Measurements from ENCODE around the gene FDXR. TPM values are rescaled to one million over a fixed set of nuclear protein-coding genes. Genes with fewer than 3 reads are reported as not detected.

FDXR gene
- total RNA-seq, 4 donors from 2014 or later: 3.6 to 7.8 (median 4.6) TPM

- Histone ChIP-seq H3K36me3 (no peaks in the 10 kb centered on the region), H3K9me3 (peaks cover 0 to under 1% (median 0%) of the 10 kb centered on the region in 3 donors), H3K4me1 (peaks cover 0 to 40% (median 22%) of the 10 kb centered on the region in 3 donors), H3K4me3 (no peak overlapping the region), H3K27me3 (peaks cover 100% of the 10 kb centered on the region), H3K27ac (no peak overlapping the region)
- ATAC-seq: no peak
- WGBS, 2 donors (ENCODE audit: low coverage in 1 of 2): 78 to 88% methylated on average over 1 to 3 of the region's 4 CpGs
- TF ChIP-seq POLR2A (IDR thresholded peaks at IDR 0.05): no peak
- TF ChIP-seq, protein P1, sequence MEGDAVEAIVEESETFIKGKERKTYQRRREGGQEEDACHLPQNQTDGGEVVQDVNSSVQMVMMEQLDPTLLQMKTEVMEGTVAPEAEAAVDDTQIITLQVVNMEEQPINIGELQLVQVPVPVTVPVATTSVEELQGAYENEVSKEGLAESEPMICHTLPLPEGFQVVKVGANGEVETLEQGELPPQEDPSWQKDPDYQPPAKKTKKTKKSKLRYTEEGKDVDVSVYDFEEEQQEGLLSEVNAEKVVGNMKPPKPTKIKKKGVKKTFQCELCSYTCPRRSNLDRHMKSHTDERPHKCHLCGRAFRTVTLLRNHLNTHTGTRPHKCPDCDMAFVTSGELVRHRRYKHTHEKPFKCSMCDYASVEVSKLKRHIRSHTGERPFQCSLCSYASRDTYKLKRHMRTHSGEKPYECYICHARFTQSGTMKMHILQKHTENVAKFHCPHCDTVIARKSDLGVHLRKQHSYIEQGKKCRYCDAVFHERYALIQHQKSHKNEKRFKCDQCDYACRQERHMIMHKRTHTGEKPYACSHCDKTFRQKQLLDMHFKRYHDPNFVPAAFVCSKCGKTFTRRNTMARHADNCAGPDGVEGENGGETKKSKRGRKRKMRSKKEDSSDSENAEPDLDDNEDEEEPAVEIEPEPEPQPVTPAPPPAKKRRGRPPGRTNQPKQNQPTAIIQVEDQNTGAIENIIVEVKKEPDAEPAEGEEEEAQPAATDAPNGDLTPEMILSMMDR (IDR thresholded peaks at IDR 0.05): no peak
- no peak for TF ChIP-seq POLR2AphosphoS5 (IDR thresholded peaks at IDR 0.05)
- TF ChIP-seq EP300 (IDR thresholded peaks at IDR 0.05): no peak
Measured at GRCh38 chr17:74857191-74857590, 15.6 kb downstream of the FDXR start.

DNA sequence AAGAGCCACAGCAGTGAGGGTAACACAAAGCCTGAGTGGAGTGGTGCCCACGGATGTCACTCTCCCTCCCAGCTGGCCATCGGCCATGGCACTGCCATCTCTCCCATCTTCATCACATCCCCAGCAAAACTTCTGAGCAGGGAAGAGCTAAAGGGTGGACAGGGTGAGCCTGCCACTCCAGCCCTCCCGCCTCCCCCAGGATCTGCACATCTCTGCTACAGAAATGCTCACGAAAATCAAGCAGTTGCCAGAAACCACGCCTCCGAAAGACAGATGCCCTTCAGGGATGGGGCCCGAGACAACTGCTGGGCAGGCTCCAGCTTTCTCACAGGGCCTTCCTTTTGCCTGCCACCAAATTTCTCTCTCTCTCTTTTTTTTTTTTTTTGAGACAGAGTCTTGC, 16.7 kb downstream of the FDXR start:
- Histone ChIP-seq H3K4me1 (peaks cover 0 to 33% (median 16%) of the 10 kb centered on the region in 3 donors), H3K4me3 (no peak overlapping the region), H3K9me3 (peaks cover 0 to 5% (median 0%) of the 10 kb centered on the region in 3 donors), H3K27ac (no peak overlapping the region), H3K27me3 (peaks cover 100% of the 10 kb centered on the region), H3K36me3 (no peaks in the 10 kb centered on the region)
- no peak for ATAC-seq
- TF ChIP-seq POLR2AphosphoS5 (IDR thresholded peaks at IDR 0.05) (no peak), POLR2A (IDR thresholded peaks at IDR 0.05) (no peak), EP300 (IDR thresholded peaks at IDR 0.05) (no peak)
- TF ChIP-seq, protein P1 (IDR thresholded peaks at IDR 0.05): no peak
- WGBS, 2 donors (ENCODE audit: low coverage in 1 of 2): 86% methylated on average over 4 of the region's 7 CpGs; no CpG with 5 or more reads in 1 of the 2 donors

DNA sequence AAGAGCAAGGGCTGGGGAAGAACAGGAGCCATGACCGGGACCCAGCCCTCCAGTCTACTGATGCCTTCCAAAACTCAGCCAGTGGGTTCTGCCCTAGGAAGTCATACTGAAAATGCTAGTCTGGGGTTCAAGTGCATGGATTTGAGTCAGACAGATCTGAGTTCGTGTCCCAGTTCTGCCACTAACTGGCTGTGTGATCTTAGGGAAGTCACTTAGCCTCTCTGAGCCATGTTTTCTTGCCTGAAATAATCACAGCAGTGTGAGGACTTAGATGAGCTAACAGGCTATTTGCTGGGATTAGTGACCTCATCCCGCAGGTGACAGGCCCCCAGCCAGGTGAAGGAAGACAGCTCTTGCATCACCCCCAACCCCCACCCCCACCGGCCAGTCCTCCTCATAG, 17.5 kb downstream of the FDXR start:
- ATAC-seq: no peak

DNA sequence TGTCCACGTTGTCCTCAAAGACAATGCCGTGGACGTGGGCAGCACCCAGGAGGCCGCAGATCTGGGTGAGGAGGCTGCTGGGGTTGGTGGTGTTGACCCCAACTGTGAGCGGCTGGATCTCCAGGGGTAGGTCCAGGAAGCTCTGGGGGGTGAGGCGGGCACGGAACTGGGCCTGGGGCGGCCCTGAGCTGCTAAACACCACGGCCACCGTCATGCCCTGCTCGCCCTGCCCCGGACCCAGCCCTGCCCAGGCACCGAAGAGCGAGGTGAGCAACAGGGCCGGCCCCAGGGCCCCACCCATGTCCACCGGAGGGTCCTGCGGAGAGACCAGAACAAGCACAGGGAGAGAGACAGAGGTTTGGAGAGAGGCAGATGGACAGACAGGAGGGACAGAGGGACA, 18.0 kb downstream of the FDXR start:
- H3K4me1 ChIP-seq: peaks cover 0 to 20% (median 3%) of the 10 kb centered on the region in 3 donors
- no peak overlapping the region for H3K4me3 ChIP-seq
- H3K27ac ChIP-seq: no peak overlapping the region
- TF ChIP-seq EP300 (IDR thresholded peaks at IDR 0.05) (no peak), POLR2AphosphoS5 (IDR thresholded peaks at IDR 0.05) (no peak), POLR2A (IDR thresholded peaks at IDR 0.05) (no peak)
- TF ChIP-seq, protein P1 (IDR thresholded peaks at IDR 0.05): no peak
- H3K36me3 ChIP-seq: no peaks in the 10 kb centered on the region
- H3K27me3 ChIP-seq: peaks cover 100% of the 10 kb centered on the region
- ATAC-seq: no peak
- peaks cover 0 to 5% (median 0%) of the 10 kb centered on the region in 3 donors for H3K9me3 ChIP-seq
- 73% methylated on average over 4 of the region's 17 CpGs; no CpG with 5 or more reads in 1 of the 2 donors for WGBS, 2 donors (ENCODE audit: low coverage in 1 of 2)

More for the DNA sequence above, 17.5 kb downstream of the FDXR start:
- H3K27me3 ChIP-seq: peaks cover 100% of the 10 kb centered on the region
- 100% methylated on average over 1 of the region's 4 CpGs for WGBS, 2 donors (ENCODE audit: low coverage in 1 of 2)
- H3K27ac ChIP-seq: no peak overlapping the region
- peaks cover 0 to 5% (median 0%) of the 10 kb centered on the region in 3 donors for H3K9me3 ChIP-seq
- no peak overlapping the region for H3K4me3 ChIP-seq
- H3K4me1 ChIP-seq: peaks cover 0 to 25% (median 8%) of the 10 kb centered on the region in 3 donors
- no peaks in the 10 kb centered on the region for H3K36me3 ChIP-seq
- TF ChIP-seq POLR2AphosphoS5 (IDR thresholded peaks at IDR 0.05): no peak
- no peak for TF ChIP-seq POLR2A (IDR thresholded peaks at IDR 0.05)
- no peak for TF ChIP-seq EP300 (IDR thresholded peaks at IDR 0.05)
- TF ChIP-seq, protein P1 (IDR thresholded peaks at IDR 0.05): no peak

DNA sequence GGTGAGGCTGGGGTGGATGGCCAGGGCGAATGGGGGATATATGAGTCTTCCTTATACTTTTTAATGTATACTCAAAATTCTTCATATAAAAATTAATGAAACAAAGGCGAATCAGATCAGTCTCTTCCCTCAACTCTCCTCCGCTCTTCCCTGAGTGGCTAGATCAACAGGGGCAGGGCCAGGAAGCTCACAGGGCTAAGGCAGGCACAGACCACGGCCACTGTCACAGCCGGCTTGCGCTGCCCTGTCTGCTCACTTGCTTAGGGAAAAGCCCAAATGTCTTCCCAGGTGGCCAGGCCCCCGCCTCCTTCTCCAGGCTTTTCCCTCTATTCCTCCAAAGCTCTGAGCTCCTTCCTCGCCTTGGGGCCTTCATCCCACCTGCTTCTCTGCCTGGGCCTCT, 19.1 kb downstream of the FDXR start:
- WGBS, 2 donors (ENCODE audit: low coverage in 1 of 2): 78 to 79% methylated on average over 8 of the region's 8 CpGs
- H3K9me3 ChIP-seq: peaks cover 0 to 5% (median 0%) of the 10 kb centered on the region in 3 donors

More for the DNA sequence above, 19.1 kb downstream of the FDXR start:
- Histone ChIP-seq H3K4me3 (no peak overlapping the region), H3K36me3 (no peaks in the 10 kb centered on the region), H3K27me3 (peaks cover 95% of the 10 kb centered on the region), H3K27ac (no peak overlapping the region), H3K4me1 (peaks cover 0 to 14% (median 0%) of the 10 kb centered on the region in 3 donors)
- TF ChIP-seq POLR2AphosphoS5 (IDR thresholded peaks at IDR 0.05) (no peak), POLR2A (IDR thresholded peaks at IDR 0.05) (no peak)
- ATAC-seq: no peak
